Endothelial cell (in vitro differentiated cells): ENCODE results near the gene NLK. TPM values are rescaled to one million over a fixed set of nuclear protein-coding genes. Genes with fewer than 3 reads are reported as not detected.

ENCODE experiments used
- DNase-seq: peaks from one replicate; pipeline ENCODE4 v3.0.0; 2021; ENCODE audit warnings: low spot score
- H3K27ac Mint-ChIP-seq: one replicate; pipeline ENCODE4 v1.8.0; 2021; ENCODE audit warnings: mixed read lengths, inconsistent platforms; ENCODE audit not compliant: unreplicated experiment
- H3K27me3 Mint-ChIP-seq: one replicate; pipeline ENCODE4 v1.8.0; 2021; ENCODE audit warnings: mild to moderate bottlenecking, moderate library complexity, mixed read lengths, inconsistent platforms; ENCODE audit not compliant: unreplicated experiment
- H3K36me3 Mint-ChIP-seq: one replicate; pipeline ENCODE4 v1.8.0; 2021; ENCODE audit warnings: mild to moderate bottlenecking, low read depth, mixed read lengths, inconsistent platforms; ENCODE audit not compliant: unreplicated experiment
- H3K4me1 Mint-ChIP-seq: one replicate; pipeline ENCODE4 v1.8.0; 2021; ENCODE audit warnings: mild to moderate bottlenecking, mixed read lengths, inconsistent platforms; ENCODE audit not compliant: unreplicated experiment
- H3K4me3 Mint-ChIP-seq: one replicate; pipeline ENCODE4 v1.8.0; 2021; ENCODE audit warnings: mild to moderate bottlenecking, mixed read lengths, inconsistent platforms; ENCODE audit not compliant: unreplicated experiment
- H3K9me3 Mint-ChIP-seq: one replicate; pipeline ENCODE4 v1.8.0; 2021; ENCODE audit warnings: mixed read lengths, inconsistent platforms; ENCODE audit not compliant: unreplicated experiment
- total RNA-seq: library from RNA; stranded (reverse); fragmentation: NEBNext Ultra II Directional; extraction: Animal tissue kit (Norgen Biotek cat#: 25700); gene quantifications from one replicate; pipeline ENCODE4 v1.2.1, GENCODE V29; 2021; ENCODE audit not compliant: unreplicated experiment
- TF ChIP-seq, protein P1 (sequence below): fragments of 200-600 bp; sonication (generic); IDR thresholded peaks from one replicate; pipeline ENCODE4 v1.5.0; 2021; ENCODE audit warnings: antibody characterized with exemption; ENCODE audit not compliant: unreplicated experiment

NLK gene
- total RNA-seq, 1 donor from 2014 or later: 53.7 TPM

DNA sequence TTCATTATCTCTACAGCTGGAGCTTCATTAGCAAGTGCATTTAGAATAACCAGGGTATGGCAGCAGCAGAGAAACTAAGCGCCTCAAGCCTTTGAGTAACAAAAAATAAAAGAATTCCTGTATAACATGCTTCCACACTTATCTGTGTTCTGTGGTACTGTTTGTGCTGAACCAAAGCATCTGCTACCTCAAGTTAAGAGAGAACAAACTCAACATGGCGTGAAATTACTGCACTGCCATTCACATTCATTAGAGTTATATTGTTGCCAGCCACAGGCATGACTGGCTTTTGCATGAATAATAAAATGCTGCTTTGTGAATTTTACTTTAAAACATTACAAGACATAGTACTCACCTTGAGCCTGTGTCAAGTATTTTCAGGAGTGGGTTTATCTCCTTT, 76.6 kb downstream of the NLK start:
- H3K36me3 Mint-ChIP-seq: peaks cover 6% of the 10 kb centered on the region
- peaks cover 4% of the 10 kb centered on the region for H3K27me3 Mint-ChIP-seq
- TF ChIP-seq, protein P1, sequence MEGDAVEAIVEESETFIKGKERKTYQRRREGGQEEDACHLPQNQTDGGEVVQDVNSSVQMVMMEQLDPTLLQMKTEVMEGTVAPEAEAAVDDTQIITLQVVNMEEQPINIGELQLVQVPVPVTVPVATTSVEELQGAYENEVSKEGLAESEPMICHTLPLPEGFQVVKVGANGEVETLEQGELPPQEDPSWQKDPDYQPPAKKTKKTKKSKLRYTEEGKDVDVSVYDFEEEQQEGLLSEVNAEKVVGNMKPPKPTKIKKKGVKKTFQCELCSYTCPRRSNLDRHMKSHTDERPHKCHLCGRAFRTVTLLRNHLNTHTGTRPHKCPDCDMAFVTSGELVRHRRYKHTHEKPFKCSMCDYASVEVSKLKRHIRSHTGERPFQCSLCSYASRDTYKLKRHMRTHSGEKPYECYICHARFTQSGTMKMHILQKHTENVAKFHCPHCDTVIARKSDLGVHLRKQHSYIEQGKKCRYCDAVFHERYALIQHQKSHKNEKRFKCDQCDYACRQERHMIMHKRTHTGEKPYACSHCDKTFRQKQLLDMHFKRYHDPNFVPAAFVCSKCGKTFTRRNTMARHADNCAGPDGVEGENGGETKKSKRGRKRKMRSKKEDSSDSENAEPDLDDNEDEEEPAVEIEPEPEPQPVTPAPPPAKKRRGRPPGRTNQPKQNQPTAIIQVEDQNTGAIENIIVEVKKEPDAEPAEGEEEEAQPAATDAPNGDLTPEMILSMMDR: no peak
- no peak overlapping the region for H3K4me3 Mint-ChIP-seq
- H3K27ac Mint-ChIP-seq: no peak overlapping the region
- H3K9me3 Mint-ChIP-seq: no peaks in the 10 kb centered on the region
- no peak for DNase-seq
- peaks cover 19% of the 10 kb centered on the region for H3K4me1 Mint-ChIP-seq

DNA sequence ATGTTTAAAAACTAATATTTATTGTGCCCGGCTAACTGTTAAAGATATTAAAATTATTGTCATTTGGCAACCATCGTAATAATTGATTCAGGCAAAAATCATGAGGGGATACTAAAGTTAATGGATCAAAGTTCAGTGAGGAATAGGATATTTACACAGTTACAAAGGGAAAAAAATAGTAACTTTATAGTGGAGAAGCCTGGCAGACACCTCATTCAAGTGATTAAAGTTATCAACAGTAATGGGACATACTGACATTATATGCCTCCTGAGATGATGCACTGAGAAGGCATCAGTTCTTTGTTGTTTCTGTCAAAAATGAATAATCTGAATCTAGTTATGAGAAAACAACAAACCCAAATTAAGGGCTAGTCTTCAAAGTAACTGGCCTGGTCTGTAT, 77.1 kb downstream of the NLK start:
- no peak for DNase-seq
- Mint-ChIP-seq H3K36me3 (peaks cover 6% of the 10 kb centered on the region), H3K4me1 (peaks cover 16% of the 10 kb centered on the region), H3K4me3 (no peak overlapping the region), H3K27me3 (peaks cover 4% of the 10 kb centered on the region), H3K27ac (no peak overlapping the region), H3K9me3 (no peaks in the 10 kb centered on the region)
- TF ChIP-seq, protein P1: no peak

DNA sequence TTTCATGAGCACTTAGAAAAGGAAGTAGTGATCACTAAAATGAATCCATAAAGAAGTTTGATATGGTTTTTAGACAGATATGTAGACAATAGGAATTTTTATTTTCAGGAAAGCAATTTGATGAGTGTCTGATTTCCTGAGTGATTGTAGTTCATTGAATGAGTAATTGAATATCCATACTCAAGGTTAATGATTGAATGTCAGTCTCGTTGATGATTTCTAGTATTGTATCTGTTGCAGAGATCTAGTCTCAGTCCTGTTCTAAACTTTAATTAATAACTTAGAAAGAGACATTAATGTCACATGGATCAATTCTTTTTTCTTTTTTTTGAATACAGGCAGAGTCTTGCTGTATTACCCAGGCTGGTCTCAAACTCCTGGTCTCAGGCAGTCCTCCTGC, 78.3 kb downstream of the NLK start:
- H3K27ac Mint-ChIP-seq: no peak overlapping the region
- H3K36me3 Mint-ChIP-seq: peaks cover 6% of the 10 kb centered on the region
- peaks cover 4% of the 10 kb centered on the region for H3K27me3 Mint-ChIP-seq
- H3K4me3 Mint-ChIP-seq: no peak overlapping the region
- TF ChIP-seq, protein P1: no peak
- H3K9me3 Mint-ChIP-seq: no peaks in the 10 kb centered on the region
- peaks cover 9% of the 10 kb centered on the region for H3K4me1 Mint-ChIP-seq
- DNase-seq: no peak

DNA sequence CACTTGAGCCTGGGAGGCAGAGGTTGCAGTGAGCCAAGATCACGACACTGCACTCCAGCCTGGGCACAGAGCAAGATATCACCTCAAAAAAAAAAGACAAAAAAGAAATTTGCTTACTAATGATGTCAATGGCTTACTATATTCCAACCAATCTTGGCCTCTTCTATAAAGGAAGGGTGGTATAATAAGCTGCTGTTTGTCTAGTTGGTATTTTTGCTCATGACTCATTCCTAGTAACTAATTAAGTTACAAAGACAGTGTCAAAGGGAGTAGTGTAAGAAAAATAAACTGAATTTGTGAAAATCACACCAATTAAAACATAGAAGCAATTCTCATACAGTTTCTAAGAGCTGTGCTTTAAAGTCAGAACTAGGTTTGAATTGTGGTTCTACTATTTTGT, 82.5 kb downstream of the NLK start:
- H3K27me3 Mint-ChIP-seq: peaks cover 3% of the 10 kb centered on the region
- no peak overlapping the region for H3K27ac Mint-ChIP-seq
- no peaks in the 10 kb centered on the region for H3K4me1 Mint-ChIP-seq
- no peak overlapping the region for H3K4me3 Mint-ChIP-seq
- DNase-seq: no peak
- H3K9me3 Mint-ChIP-seq: no peaks in the 10 kb centered on the region
- peaks cover 9% of the 10 kb centered on the region for H3K36me3 Mint-ChIP-seq
- TF ChIP-seq, protein P1: no peak

DNA sequence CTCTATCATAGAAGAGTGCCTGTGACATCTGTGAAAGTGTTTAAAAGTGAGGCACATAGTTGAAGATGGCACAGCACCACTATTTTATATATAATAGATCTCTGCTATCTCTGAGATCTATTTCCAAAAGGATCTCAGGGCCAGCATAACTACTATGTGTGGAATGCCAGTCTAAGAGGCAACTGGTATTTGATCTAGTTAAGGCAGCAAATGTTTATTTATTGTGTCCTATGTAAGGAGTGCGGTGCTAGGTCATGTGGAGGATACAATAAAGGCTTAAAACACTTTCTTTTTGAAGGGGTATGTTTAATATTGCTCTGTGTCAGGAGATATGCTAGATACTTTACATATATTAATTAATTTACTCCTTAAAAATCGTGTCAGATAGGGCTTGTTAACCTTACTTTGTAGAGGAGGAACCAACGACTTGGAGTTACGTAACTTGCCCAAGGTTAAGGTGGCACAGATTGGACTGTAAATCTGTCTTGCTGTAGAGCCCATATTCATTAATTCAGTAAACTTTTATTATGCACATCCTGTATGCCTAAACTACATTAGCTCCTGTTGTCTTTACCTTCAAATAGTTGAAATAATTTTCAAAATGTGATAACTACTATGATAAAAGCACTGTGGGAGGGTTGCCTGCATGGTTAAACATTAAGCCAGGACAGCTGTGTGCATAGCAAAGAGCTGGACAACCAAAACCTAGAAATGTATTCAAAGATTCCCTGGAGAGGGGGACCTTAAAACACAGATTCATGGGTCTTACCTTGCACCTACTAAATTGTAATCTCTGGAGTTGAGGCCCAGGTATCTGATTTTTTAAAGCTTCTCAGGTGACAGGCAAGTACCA, 83.3 kb downstream of the NLK start:
- Mint-ChIP-seq H3K27me3 (peaks cover 3% of the 10 kb centered on the region), H3K4me1 (peaks cover 6% of the 10 kb centered on the region), H3K4me3 (no peak overlapping the region), H3K9me3 (no peaks in the 10 kb centered on the region), H3K27ac (no peak overlapping the region), H3K36me3 (peaks cover 9% of the 10 kb centered on the region)
- TF ChIP-seq, protein P1: no peak
- DNase-seq: no peak
